HG03565 (cell line): ENCODE measurements around the gene NAGS.
"Not testable (repeated sequence)": the region's sequence is repeated elsewhere in the genome, so short reads cannot be mapped to it uniquely, and the experiment has no call there.

Source experiments
- ATAC-seq: cut with Tn5 transposase; IDR thresholded peaks from one replicate; pipeline ENCODE4 v1.9.1; 2021; ENCODE audit warnings: mild to moderate bottlenecking, moderate library complexity; ENCODE audit not compliant: unreplicated experiment

The NAGS gene

GRCh38 chr17:44038604-44039011 lies 34.2 kb downstream of the NAGS start:
- ATAC-seq = no peak

GRCh38 chr17:44039829-44040635 lies 35.6 kb downstream of the NAGS start:
- no peak for ATAC-seq

GRCh38 chr17:44043272-44043696 lies 38.9 kb downstream of the NAGS start:
- no peak for ATAC-seq

- ATAC-seq = no peak
Observed at GRCh38 chr17:44044071-44044470, 39.6 kb downstream of the NAGS start.

- ATAC-seq = no peak
Observed at GRCh38 chr17:44045486-44045885, 41.1 kb downstream of the NAGS start.

- ATAC-seq = not testable (repeated sequence)
Observed at GRCh38 chr17:44046893-44047292, 42.5 kb downstream of the NAGS start.

GRCh38 chr17:44049294-44050060 lies 45.1 kb downstream of the NAGS start:
- ATAC-seq = no peak

- ATAC-seq = no peak
Observed at GRCh38 chr17:44053125-44053872, 48.9 kb downstream of the NAGS start.
